CD4-positive, CD25-positive, alpha-beta regulatory T cell (primary cell): Measurements from ENCODE around the gene PIGBOS1. TPM values are rescaled to one million over a fixed set of nuclear protein-coding genes. Genes with fewer than 3 reads are reported as not detected.

Experiments
- ATAC-seq, 2 donors: fragments of 150-1000 bp; cut with Tn5 transposase; one replicate each; pipeline ENCODE4 v1.10.0; 2021; ENCODE audit warnings: low read depth in 2 of 2, moderate number of reproducible peaks in 2 of 2, moderate library complexity in 1 of 2
- DNase-seq, 3 donors: peaks; one replicate each; pipeline versions ENCODE4 v3.0.0 to v3.0.0-alpha.2; 2012 to 2022; ENCODE audit warnings: mixed read lengths in 1 of 3
- H3K27ac ChIP-seq: one replicate; pipeline ENCODE4 v1.7.0; 2013; ENCODE audit warnings: mild to moderate bottlenecking, low read length; ENCODE audit not compliant: insufficient read depth, poor library complexity, severe bottlenecking
- H3K27me3 ChIP-seq: one replicate; pipeline ENCODE4 v1.7.0; 2013; ENCODE audit warnings: low read length; ENCODE audit not compliant: control insufficient read depth, insufficient read depth
- H3K36me3 ChIP-seq: one replicate; pipeline ENCODE4 v1.7.0; 2013; ENCODE audit warnings: mild to moderate bottlenecking, low read length, moderate library complexity; ENCODE audit not compliant: control insufficient read depth, insufficient read depth
- H3K4me1 ChIP-seq: 2 replicates; pipeline ENCODE4 v1.7.0; 2013; ENCODE audit warnings: mild to moderate bottlenecking, low read length; ENCODE audit not compliant: insufficient read depth, control insufficient read depth, poor library complexity, severe bottlenecking
- H3K4me3 ChIP-seq: one replicate; pipeline ENCODE4 v1.7.0; 2013; ENCODE audit warnings: low read depth, mild to moderate bottlenecking, low read length, moderate library complexity
- H3K9me3 ChIP-seq, 2 experiments: 1 replicate in 1 of 2; 2 replicates in 1 of 2; pipeline ENCODE4 v1.7.0; 2013; ENCODE audit warnings: low read length in 2 of 2, mild to moderate bottlenecking in 1 of 2, moderate library complexity in 1 of 2; ENCODE audit not compliant: control insufficient read depth in 2 of 2
- H3K27ac Mint-ChIP-seq, 3 donors: one replicate each; pipeline ENCODE4 v1.8.0; 2020 to 2022; ENCODE audit warnings: mild to moderate bottlenecking in 3 of 3, mixed read lengths in 3 of 3, moderate library complexity in 2 of 3
- H3K27me3 Mint-ChIP-seq: one replicate; pipeline ENCODE4 v1.8.0; 2022; ENCODE audit warnings: mild to moderate bottlenecking, mixed read lengths
- H3K36me3 Mint-ChIP-seq: one replicate; pipeline ENCODE4 v1.8.0; 2020; ENCODE audit warnings: mixed read lengths
- H3K4me1 Mint-ChIP-seq, 4 donors: one replicate each; pipeline ENCODE4 v1.8.0; 2020 to 2022; ENCODE audit warnings: mixed read lengths in 4 of 4, mild to moderate bottlenecking in 1 of 4
- H3K4me3 Mint-ChIP-seq, 4 donors: one replicate each; pipeline ENCODE4 v1.8.0; 2020 to 2022; ENCODE audit warnings: mild to moderate bottlenecking in 4 of 4, mixed read lengths in 4 of 4, moderate library complexity in 3 of 4
- H3K9me3 Mint-ChIP-seq, 7 donors: one replicate each; pipeline ENCODE4 v1.8.0; 2020 to 2022; ENCODE audit warnings: mixed read lengths in 7 of 7, mild to moderate bottlenecking in 3 of 7, moderate library complexity in 2 of 7
- polyA plus RNA-seq, 4 donors: library from polyadenylated mRNA; unstranded; fragments of 300-500 nt; fragmentation: Illumina TruSeq; gene quantifications; one replicate each; pipeline ENCODE4 v1.2.3, GENCODE V29; 2021
- total RNA-seq: library from RNA; stranded (reverse); gene quantifications from one replicate; pipeline ENCODE4 v1.2.3, GENCODE V29; 2022

PIGBOS1 gene
- total and polyA plus RNA-seq, 5 donors from 2014 or later, result 9.4 to 63.0 (median 52.9) TPM

- Histone ChIP-seq H3K27me3 (no peaks in the 10 kb centered on the region), H3K4me1 (peaks cover 62% of the 10 kb centered on the region), H3K27ac (peak overlapping the region; percentile 82), H3K4me3 (peak overlapping the region; percentile 74), H3K9me3 (no peaks in the 10 kb centered on the region), H3K36me3 (no peaks in the 10 kb centered on the region)
- H3K27ac Mint-ChIP-seq, result peak overlapping the region; percentile 90 to 99 (median 95)
- H3K27me3 Mint-ChIP-seq, result no peaks in the 10 kb centered on the region
- no peaks in the 10 kb centered on the region for H3K9me3 Mint-ChIP-seq
- H3K4me3 Mint-ChIP-seq, result peak overlapping the region; percentile 66 to 87 (median 82)
- peaks cover 53 to 85% (median 70%) of the 10 kb centered on the region in 4 donors for H3K4me1 Mint-ChIP-seq
- DNase-seq (peak; percentile 48 to 86 (median 59)), ATAC-seq (peak; percentile 64 to 67)
- H3K36me3 Mint-ChIP-seq, result peaks cover 12% of the 10 kb centered on the region
Observed at GRCh38 chr15:55277116-55277564, 41.8 kb downstream of the PIGBOS1 start.

GRCh38 chr15:55276324-55276723 lies 42.6 kb downstream of the PIGBOS1 start:
- no peaks in the 10 kb centered on the region for H3K27me3 ChIP-seq
- Mint-ChIP-seq H3K27me3 (no peaks in the 10 kb centered on the region), H3K27ac (peak overlapping the region; percentile 77 to 95 (median 90)), H3K9me3 (no peaks in the 10 kb centered on the region), H3K36me3 (peaks cover 12% of the 10 kb centered on the region), H3K4me3 (peak overlapping the region; percentile 66 to 87 (median 82)), H3K4me1 (peaks cover 48 to 81% (median 67%) of the 10 kb centered on the region in 4 donors)
- ATAC-seq (no peak), DNase-seq (no peak)
- peak overlapping the region; percentile 82 for H3K27ac ChIP-seq
- H3K9me3 ChIP-seq, result no peaks in the 10 kb centered on the region
- peak overlapping the region; percentile 74 for H3K4me3 ChIP-seq
- H3K4me1 ChIP-seq, result peaks cover 54% of the 10 kb centered on the region
- H3K36me3 ChIP-seq, result no peaks in the 10 kb centered on the region

GRCh38 chr15:55270291-55270690 lies 48.6 kb downstream of the PIGBOS1 start:
- H3K27me3 Mint-ChIP-seq, result no peaks in the 10 kb centered on the region
- peaks cover 47 to 81% (median 72%) of the 10 kb centered on the region in 4 donors for H3K4me1 Mint-ChIP-seq
- peaks cover 27% of the 10 kb centered on the region for H3K4me1 ChIP-seq
- H3K9me3 ChIP-seq, result no peaks in the 10 kb centered on the region
- H3K36me3 ChIP-seq, result no peaks in the 10 kb centered on the region
- H3K27me3 ChIP-seq, result no peaks in the 10 kb centered on the region
- H3K4me3 Mint-ChIP-seq, result peak overlapping the region in 1 of 4 donors; percentile 64
- H3K27ac ChIP-seq, result no peak overlapping the region
- DNase-seq (no peak), ATAC-seq (no peak)
- no peak overlapping the region for H3K4me3 ChIP-seq
- H3K36me3 Mint-ChIP-seq, result peaks cover 19% of the 10 kb centered on the region
- peak overlapping the region in 2 of 3 donors; percentile 58 to 74 for H3K27ac Mint-ChIP-seq
- H3K9me3 Mint-ChIP-seq, result no peaks in the 10 kb centered on the region

- H3K4me3 Mint-ChIP-seq, result peak overlapping the region; percentile 45 to 82 (median 81)
- H3K27ac ChIP-seq, result peak overlapping the region; percentile 87
- peak overlapping the region; percentile 95 to 98 (median 96) for H3K27ac Mint-ChIP-seq
- DNase-seq (no peak), ATAC-seq (no peak)
- H3K27me3 Mint-ChIP-seq, result no peaks in the 10 kb centered on the region
- H3K4me1 ChIP-seq, result peaks cover 23% of the 10 kb centered on the region
- H3K36me3 Mint-ChIP-seq, result peaks cover 15% of the 10 kb centered on the region
- no peaks in the 10 kb centered on the region for H3K27me3 ChIP-seq
- no peaks in the 10 kb centered on the region for H3K9me3 ChIP-seq
- H3K4me1 Mint-ChIP-seq, result peaks cover 39 to 68% (median 60%) of the 10 kb centered on the region in 4 donors
- no peaks in the 10 kb centered on the region for H3K36me3 ChIP-seq
- H3K4me3 ChIP-seq, result peak overlapping the region; percentile 83
- H3K9me3 Mint-ChIP-seq, result no peaks in the 10 kb centered on the region
Observed at GRCh38 chr15:55268176-55268695, 50.7 kb downstream of the PIGBOS1 start.

GRCh38 chr15:55267401-55268175 lies 51.3 kb downstream of the PIGBOS1 start:
- peak overlapping the region; percentile 95 to 98 (median 96) for H3K27ac Mint-ChIP-seq

More at GRCh38 chr15:55267401-55268175, 51.3 kb downstream of the PIGBOS1 start:
- peaks cover 39 to 66% (median 59%) of the 10 kb centered on the region in 4 donors for H3K4me1 Mint-ChIP-seq
- peak; percentile 57 to 87 (median 70) for DNase-seq
- H3K27me3 Mint-ChIP-seq, result no peaks in the 10 kb centered on the region
- Histone ChIP-seq H3K4me3 (peak overlapping the region; percentile 83), H3K27me3 (no peaks in the 10 kb centered on the region), H3K9me3 (no peaks in the 10 kb centered on the region), H3K27ac (peak overlapping the region; percentile 87), H3K4me1 (peaks cover 23% of the 10 kb centered on the region), H3K36me3 (peaks cover 2% of the 10 kb centered on the region)
- H3K9me3 Mint-ChIP-seq, result no peaks in the 10 kb centered on the region
- ATAC-seq, result peak; percentile 89 to 92
- peak overlapping the region; percentile 68 to 82 (median 81) for H3K4me3 Mint-ChIP-seq
- peaks cover 19% of the 10 kb centered on the region for H3K36me3 Mint-ChIP-seq

Other genes with a start within 250 kb of the PIGBOS1 start
- 121 TPM for gene RSL24D1, start 122.2 kb downstream of the PIGBOS1 start, total RNA-seq
- gene RSL24D1, start 122.2 kb downstream of the PIGBOS1 start, polyA plus RNA-seq, result 100 to 1,000 TPM in 3 of 4 donors, 10 to 100 TPM in 1; 85.4 to 118 (median 104) TPM
- gene RAB27A, start 29.3 kb downstream of the PIGBOS1 start, total RNA-seq, result 34.0 TPM
- 10 to 100 TPM; 39.1 to 69.2 (median 46.1) TPM for gene RAB27A, start 29.3 kb downstream of the PIGBOS1 start, polyA plus RNA-seq
- 38.5 TPM for gene PIGB, start 99 bp upstream of the PIGBOS1 start, total RNA-seq
- 10 to 100 TPM; 14.3 to 19.1 (median 17.8) TPM for gene PIGB, start 99 bp upstream of the PIGBOS1 start, polyA plus RNA-seq
- gene CCPG1, start 89.2 kb upstream of the PIGBOS1 start, total RNA-seq, result 28.7 TPM
- gene CCPG1, start 89.2 kb upstream of the PIGBOS1 start, polyA plus RNA-seq, result 10 to 100 TPM; 33.8 to 50.9 (median 39.3) TPM
- not detected for gene PIERCE2, start 89.4 kb upstream of the PIGBOS1 start, total RNA-seq
- gene PIERCE2, start 89.4 kb upstream of the PIGBOS1 start, polyA plus RNA-seq, result under 1 TPM in 2 of 4 donors, not detected in 2; 0.76 to 0.89 TPM
- gene DNAAF4, start 189.1 kb upstream of the PIGBOS1 start, total RNA-seq, result 1.2 TPM
- 1 to 10 TPM in 3 of 4 donors, under 1 TPM in 1; 0.80 to 1.6 (median 1.1) TPM for gene DNAAF4, start 189.1 kb upstream of the PIGBOS1 start, polyA plus RNA-seq